ENCODE results near the gene RNF4. TPM values are rescaled to one million over a fixed set of nuclear protein-coding genes. Genes with fewer than 3 reads are reported as not detected.
A peak's percentile ranks its signal among the peaks of the same experiment; 100 is the strongest.

RNF4 gene
- 93.7 and 112 TPM in 2 replicates for total RNA-seq

GRCh38 chr4:2468456-2469191 lies at the start of gene RNF4:
TSS of gene RNF4 (plus strand) at chr4:2469106. CDS start at chr4:2490494, 21,388 bp downstream.
- Mint-ChIP-seq H3K4me1 (ENCODE audit: low read depth) (peaks cover 29% of the 10 kb centered on the region), H3K36me3 (ENCODE audit: low read depth) (peaks cover 35% of the 10 kb centered on the region), H3K4me3 (peak within 1 kb of the TSS; percentile 95), H3K27me3 (ENCODE audit: insufficient read depth) (peaks cover 1% of the 10 kb centered on the region), H3K27ac (peak within 1 kb of the TSS; percentile 96), H3K9me3 (no peaks in the 10 kb centered on the region)
- intact Hi-C loops (cut with micrococcal nuclease): loop anchor here (1.0 to 5.0 kb wide), 12 partner anchors 17 to 756 kb away; partner anchors contain the start of genes CFAP99, FAM193A, GRK4 and HAUS3
- peak; percentile 94 for DNase-seq (ENCODE audit: low spot score)

DNA sequence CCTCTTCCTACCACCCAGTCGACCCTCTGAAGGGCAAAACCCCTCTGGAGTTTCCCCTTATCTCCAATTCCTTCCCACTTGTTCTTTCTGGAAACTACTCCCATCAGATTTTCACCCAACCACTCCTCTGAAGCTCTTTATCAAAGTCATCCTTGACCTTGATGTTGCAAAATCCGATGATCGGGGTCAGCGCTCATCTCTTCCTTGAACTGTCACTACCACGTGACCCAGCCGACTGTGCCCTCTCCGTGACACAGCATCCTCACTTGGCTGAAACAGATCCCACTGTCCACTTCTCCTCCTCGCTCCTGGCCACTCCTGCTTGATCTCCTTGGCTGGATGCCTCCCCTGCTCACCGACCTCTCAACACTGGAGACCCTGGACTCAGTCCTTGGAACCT lies 49.1 kb upstream of the RNF4 start:
- intact Hi-C loops (cut with micrococcal nuclease): loop anchor here (2.0 to 10.0 kb wide), 8 partner anchors 21 to 1537 kb away; partner anchors contain the start of genes HTT, HTT-AS, NSD2 and SLBP
- Mint-ChIP-seq H3K27ac (peak overlapping the region; percentile 32), H3K4me3 (peak overlapping the region; percentile 77), H3K9me3 (no peaks in the 10 kb centered on the region), H3K27me3 (ENCODE audit: insufficient read depth) (peaks cover 57% of the 10 kb centered on the region), H3K36me3 (ENCODE audit: low read depth) (peaks cover 1% of the 10 kb centered on the region), H3K4me1 (ENCODE audit: low read depth) (peaks cover 30% of the 10 kb centered on the region)
- DNase-seq (ENCODE audit: low spot score): no peak

DNA sequence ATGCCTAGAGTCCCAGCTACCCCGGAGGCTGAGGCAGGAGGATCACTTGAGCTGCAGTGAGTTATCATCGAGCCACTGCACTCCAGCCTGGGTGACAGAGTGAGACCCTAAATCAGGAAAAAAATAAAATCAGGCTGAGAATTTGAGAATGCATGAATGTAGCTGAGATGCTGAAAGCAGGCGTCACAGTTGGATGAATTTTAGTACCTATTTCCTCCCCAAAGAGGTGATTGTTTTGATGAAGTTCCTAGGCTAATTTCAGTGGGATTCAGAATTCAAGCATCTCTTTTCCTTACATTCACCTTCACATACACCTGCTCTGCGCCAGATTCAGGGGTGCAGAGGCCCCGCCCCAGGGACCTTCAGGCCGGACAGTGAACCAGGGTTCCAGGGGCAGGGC lies 47.0 kb upstream of the RNF4 start:
- no peaks in the 10 kb centered on the region for H3K9me3 Mint-ChIP-seq
- DNase-seq (ENCODE audit: low spot score): no peak
- H3K27ac Mint-ChIP-seq: no peak overlapping the region
- intact Hi-C loops (cut with micrococcal nuclease): no loop called here
- peaks cover 46% of the 10 kb centered on the region for H3K27me3 Mint-ChIP-seq (ENCODE audit: insufficient read depth)
- no peak overlapping the region for H3K4me3 Mint-ChIP-seq
- no peaks in the 10 kb centered on the region for H3K36me3 Mint-ChIP-seq (ENCODE audit: low read depth)
- H3K4me1 Mint-ChIP-seq (ENCODE audit: low read depth): peaks cover 14% of the 10 kb centered on the region

GRCh38 chr4:2423066-2423465 lies 45.8 kb upstream of the RNF4 start:
- intact Hi-C loops (cut with micrococcal nuclease): no loop called here
- no peak for DNase-seq (ENCODE audit: low spot score)
- H3K9me3 Mint-ChIP-seq: no peaks in the 10 kb centered on the region
- no peak overlapping the region for H3K27ac Mint-ChIP-seq
- peaks cover 14% of the 10 kb centered on the region for H3K4me1 Mint-ChIP-seq (ENCODE audit: low read depth)
- no peaks in the 10 kb centered on the region for H3K36me3 Mint-ChIP-seq (ENCODE audit: low read depth)
- H3K27me3 Mint-ChIP-seq (ENCODE audit: insufficient read depth): peaks cover 41% of the 10 kb centered on the region
- no peak overlapping the region for H3K4me3 Mint-ChIP-seq

GRCh38 chr4:2423695-2424094 lies 45.2 kb upstream of the RNF4 start:
- Mint-ChIP-seq H3K9me3 (no peaks in the 10 kb centered on the region), H3K36me3 (ENCODE audit: low read depth) (no peaks in the 10 kb centered on the region), H3K4me3 (no peak overlapping the region), H3K27me3 (ENCODE audit: insufficient read depth) (peaks cover 41% of the 10 kb centered on the region), H3K27ac (no peak overlapping the region), H3K4me1 (ENCODE audit: low read depth) (peaks cover 14% of the 10 kb centered on the region)
- DNase-seq (ENCODE audit: low spot score): no peak
- intact Hi-C loops (cut with micrococcal nuclease): no loop called here

GRCh38 chr4:2424581-2424980 lies 44.3 kb upstream of the RNF4 start:
- no peaks in the 10 kb centered on the region for H3K36me3 Mint-ChIP-seq (ENCODE audit: low read depth)
- H3K4me1 Mint-ChIP-seq (ENCODE audit: low read depth): peaks cover 7% of the 10 kb centered on the region
- no peaks in the 10 kb centered on the region for H3K9me3 Mint-ChIP-seq
- intact Hi-C loops (cut with micrococcal nuclease): no loop called here
- DNase-seq (ENCODE audit: low spot score): no peak
- H3K27me3 Mint-ChIP-seq (ENCODE audit: insufficient read depth): peaks cover 35% of the 10 kb centered on the region
- H3K4me3 Mint-ChIP-seq: no peak overlapping the region
- no peak overlapping the region for H3K27ac Mint-ChIP-seq

DNA sequence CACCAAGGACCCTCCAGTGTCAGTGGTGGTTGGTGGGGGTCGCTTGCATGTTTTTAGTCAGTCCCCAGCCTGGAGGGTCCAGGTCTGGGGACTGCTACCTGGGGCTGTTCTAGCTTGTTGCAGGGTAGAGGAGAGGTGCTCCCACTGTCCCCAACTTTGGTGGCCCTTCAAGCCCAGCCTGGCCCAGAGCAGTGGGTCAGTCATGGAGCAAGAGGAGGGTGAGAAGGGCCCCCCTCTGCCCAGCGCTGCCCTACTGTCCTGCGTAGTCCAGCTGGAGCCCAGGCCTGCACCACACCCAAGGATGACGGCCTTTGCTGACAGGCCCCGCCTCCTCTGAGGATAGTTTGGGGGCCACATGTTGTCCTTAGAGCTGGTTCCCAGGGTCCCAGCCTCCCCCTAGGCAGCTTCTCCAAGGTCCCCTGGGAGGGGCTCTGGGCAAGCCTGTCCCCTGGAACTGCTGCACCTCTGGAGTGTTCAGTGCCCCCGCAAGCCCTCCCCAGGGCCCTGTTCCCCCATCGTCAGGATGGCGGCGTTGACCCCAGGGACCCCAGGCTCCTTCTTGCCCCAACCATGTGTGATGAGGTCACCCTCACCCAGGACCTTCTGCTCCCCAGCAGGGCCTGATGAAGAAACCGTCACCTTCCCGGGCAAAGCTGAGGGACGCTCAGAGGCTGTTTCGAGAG lies 43.4 kb upstream of the RNF4 start:
- intact Hi-C loops (cut with micrococcal nuclease): no loop called here
- no peaks in the 10 kb centered on the region for H3K4me1 Mint-ChIP-seq (ENCODE audit: low read depth)
- no peak overlapping the region for H3K4me3 Mint-ChIP-seq
- no peaks in the 10 kb centered on the region for H3K9me3 Mint-ChIP-seq
- H3K27ac Mint-ChIP-seq: no peak overlapping the region
- peaks cover 26% of the 10 kb centered on the region for H3K27me3 Mint-ChIP-seq (ENCODE audit: insufficient read depth)
- H3K36me3 Mint-ChIP-seq (ENCODE audit: low read depth): no peaks in the 10 kb centered on the region
- no peak for DNase-seq (ENCODE audit: low spot score)

DNA sequence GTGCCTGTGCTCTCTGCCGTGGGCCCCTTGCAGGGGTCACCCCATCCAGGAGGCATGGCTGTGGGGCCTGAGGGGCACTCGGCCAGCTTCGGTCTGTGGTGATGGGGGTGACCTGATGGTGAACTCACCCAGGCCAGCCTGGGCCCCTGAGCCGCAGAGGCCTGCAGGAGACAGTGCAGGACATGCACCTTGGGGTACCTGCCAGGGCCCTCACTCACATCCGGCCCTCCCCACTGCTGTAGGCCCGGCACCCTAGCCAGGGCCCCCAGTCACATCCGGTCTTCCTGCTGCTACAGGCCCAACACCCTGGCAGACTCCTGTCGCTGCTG lies 42.9 kb upstream of the RNF4 start:
- intact Hi-C loops (cut with micrococcal nuclease): no loop called here
- H3K27me3 Mint-ChIP-seq (ENCODE audit: insufficient read depth): peaks cover 21% of the 10 kb centered on the region
- no peaks in the 10 kb centered on the region for H3K36me3 Mint-ChIP-seq (ENCODE audit: low read depth)
- no peak for DNase-seq (ENCODE audit: low spot score)
- no peaks in the 10 kb centered on the region for H3K4me1 Mint-ChIP-seq (ENCODE audit: low read depth)
- no peak overlapping the region for H3K27ac Mint-ChIP-seq
- H3K4me3 Mint-ChIP-seq: no peak overlapping the region
- H3K9me3 Mint-ChIP-seq: no peaks in the 10 kb centered on the region

DNA sequence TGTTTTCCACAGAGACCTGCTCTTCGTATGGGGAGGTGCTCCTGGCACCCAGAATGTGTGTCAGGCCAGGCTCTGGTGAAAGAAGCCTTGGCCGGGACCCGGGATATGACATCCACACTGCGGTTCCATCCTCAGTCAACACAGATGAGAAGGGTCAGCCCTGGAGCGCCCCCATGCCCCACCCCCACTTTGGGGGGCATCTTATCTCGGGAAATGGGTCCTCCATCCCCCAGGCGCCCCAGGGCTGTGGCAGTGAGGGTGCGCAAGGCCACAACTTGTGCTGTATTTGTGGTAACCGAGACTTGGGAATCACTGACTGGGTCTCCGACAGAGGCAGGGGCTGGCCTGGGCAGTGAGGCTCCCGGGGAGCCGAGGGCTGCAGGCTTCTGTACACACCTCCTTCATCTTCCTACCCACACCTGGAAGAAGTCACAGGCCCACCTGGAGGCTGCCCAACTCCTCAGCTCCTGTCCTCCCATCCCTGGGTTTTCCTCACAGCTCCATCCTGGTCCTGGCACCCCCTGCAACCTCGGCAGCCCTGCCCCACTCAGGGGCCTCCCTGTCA lies 42.1 kb upstream of the RNF4 start:
- Mint-ChIP-seq H3K27me3 (ENCODE audit: insufficient read depth) (peaks cover 14% of the 10 kb centered on the region), H3K4me1 (ENCODE audit: low read depth) (no peaks in the 10 kb centered on the region), H3K36me3 (ENCODE audit: low read depth) (no peaks in the 10 kb centered on the region), H3K9me3 (no peaks in the 10 kb centered on the region), H3K27ac (no peak overlapping the region), H3K4me3 (no peak overlapping the region)
- intact Hi-C loops (cut with micrococcal nuclease): no loop called here
- no peak for DNase-seq (ENCODE audit: low spot score)

DNA sequence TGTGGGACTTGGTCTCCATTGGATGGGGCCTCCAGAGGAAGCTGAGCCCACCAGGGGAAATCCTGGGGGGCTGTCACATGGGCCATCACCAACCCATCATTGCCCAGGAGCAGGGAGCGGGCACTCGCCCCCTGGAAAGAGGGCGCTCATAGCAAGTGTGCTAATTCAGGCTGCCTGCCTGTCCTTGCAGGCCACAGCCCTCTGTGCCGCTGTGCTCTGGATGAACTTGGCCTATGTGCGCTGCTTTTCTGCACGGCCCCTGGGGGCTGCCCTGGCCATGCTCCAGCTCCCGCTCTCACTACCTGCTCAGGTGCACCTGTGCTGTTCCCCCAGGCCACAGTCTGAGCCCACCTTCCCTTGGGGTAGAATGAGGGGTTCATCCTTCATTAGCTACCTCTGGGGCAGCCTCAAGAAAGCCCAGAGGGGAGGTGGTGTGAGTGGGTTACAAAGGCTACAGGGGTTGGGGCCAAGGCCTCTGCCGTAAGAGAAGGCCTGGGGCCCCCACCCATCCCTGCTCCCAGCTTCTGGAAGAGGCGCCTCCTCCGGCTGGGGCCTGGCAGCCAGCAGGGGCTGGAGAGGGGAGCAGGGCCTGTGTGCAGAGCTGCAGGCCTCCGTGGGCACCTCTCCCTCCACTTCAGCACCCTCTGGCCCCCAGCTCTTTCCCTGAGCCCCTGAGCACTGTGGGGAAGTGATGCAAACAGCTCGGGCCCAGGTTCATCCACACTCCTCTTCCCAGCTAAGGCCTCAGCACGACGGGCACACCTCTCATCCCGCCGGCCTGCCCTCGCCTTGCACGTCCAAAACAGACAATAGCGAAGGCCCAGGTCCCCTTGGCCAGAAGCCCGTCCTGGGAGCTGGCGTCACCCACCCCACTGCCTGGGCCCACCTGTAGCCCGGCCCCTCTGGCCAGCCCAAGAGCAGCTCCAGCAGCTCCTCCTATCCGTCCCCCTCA lies 41.2 kb upstream of the RNF4 start:
- Mint-ChIP-seq H3K36me3 (ENCODE audit: low read depth) (no peaks in the 10 kb centered on the region), H3K9me3 (no peaks in the 10 kb centered on the region), H3K4me1 (ENCODE audit: low read depth) (no peaks in the 10 kb centered on the region), H3K4me3 (no peak overlapping the region), H3K27ac (no peak overlapping the region), H3K27me3 (ENCODE audit: insufficient read depth) (peaks cover 6% of the 10 kb centered on the region)
- intact Hi-C loops (cut with micrococcal nuclease): no loop called here
- no peak for DNase-seq (ENCODE audit: low spot score)

GRCh38 chr4:2428496-2429213 lies 40.3 kb upstream of the RNF4 start:
- no peak for DNase-seq (ENCODE audit: low spot score)
- H3K27ac Mint-ChIP-seq: no peak overlapping the region
- no peaks in the 10 kb centered on the region for H3K9me3 Mint-ChIP-seq
- intact Hi-C loops (cut with micrococcal nuclease): no loop called here
- peaks cover 2% of the 10 kb centered on the region for H3K27me3 Mint-ChIP-seq (ENCODE audit: insufficient read depth)
- no peaks in the 10 kb centered on the region for H3K36me3 Mint-ChIP-seq (ENCODE audit: low read depth)
- H3K4me3 Mint-ChIP-seq: no peak overlapping the region
- H3K4me1 Mint-ChIP-seq (ENCODE audit: low read depth): no peaks in the 10 kb centered on the region

Measured in activated T-helper 1 cell treated with anti-CD3 and anti-CD28 coated beads, Interleukin-12 subunit alpha, Interleukin-12 subunit beta, Interleukin-2, Interleukin-4 antibody, amounts not matched to agents 30 ng/mL and 10 ng/mL and 1 ng/mL, durations not matched to agents 14 hours and 24 hours and 36 hours (primary cell).